Activated CD4-positive, alpha-beta T cell treated with anti-CD3 and anti-CD28 coated beads, Interleukin-2, Interleukin-6, amounts not matched to agents 100 ng/mL and 50 ng/mL, durations not matched to agents 16 hours and 8 hours (primary cell): ENCODE measurements around the gene ICAM5.
A peak's percentile ranks its signal among the peaks of the same experiment; 100 is the strongest.
"Not testable (repeated sequence)": the region's sequence is repeated elsewhere in the genome, so short reads cannot be mapped to it uniquely, and the experiment has no call there.

Experiments used
- DNase-seq: peaks from one replicate; pipeline ENCODE4 v3.0.0-alpha.2; 2020

Gene ICAM5

DNA sequence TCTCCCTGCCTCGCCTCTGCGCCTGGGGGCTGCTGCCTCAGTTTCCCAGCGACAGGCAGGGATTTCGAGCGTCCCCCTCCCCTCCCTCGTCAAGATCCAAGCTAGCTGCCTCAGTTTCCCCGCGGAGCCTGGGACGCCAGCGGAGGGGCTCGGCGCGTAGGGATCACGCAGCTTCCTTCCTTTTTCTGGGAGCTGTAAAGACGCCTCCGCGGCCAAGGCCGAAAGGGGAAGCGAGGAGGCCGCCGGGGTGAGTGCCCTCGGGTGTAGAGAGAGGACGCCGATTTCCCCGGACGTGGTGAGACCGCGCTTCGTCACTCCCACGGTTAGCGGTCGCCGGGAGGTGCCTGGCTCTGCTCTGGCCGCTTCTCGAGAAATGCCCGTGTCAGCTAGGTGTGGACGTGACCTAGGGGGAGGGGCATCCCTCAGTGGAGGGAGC is 19.6 kb upstream of the ICAM5 start:
- DNase-seq = peak; percentile 87

- DNase-seq = peak; percentile 91
Observed at GRCh38 chr19:10270616-10271394, 18.9 kb upstream of the ICAM5 start, which contains the start of gene ICAM1. Gene ICAM1, plus strand, starts transcription at chr19:10271120. Its CDS starts 40 bp downstream, at chr19:10271160.

DNA sequence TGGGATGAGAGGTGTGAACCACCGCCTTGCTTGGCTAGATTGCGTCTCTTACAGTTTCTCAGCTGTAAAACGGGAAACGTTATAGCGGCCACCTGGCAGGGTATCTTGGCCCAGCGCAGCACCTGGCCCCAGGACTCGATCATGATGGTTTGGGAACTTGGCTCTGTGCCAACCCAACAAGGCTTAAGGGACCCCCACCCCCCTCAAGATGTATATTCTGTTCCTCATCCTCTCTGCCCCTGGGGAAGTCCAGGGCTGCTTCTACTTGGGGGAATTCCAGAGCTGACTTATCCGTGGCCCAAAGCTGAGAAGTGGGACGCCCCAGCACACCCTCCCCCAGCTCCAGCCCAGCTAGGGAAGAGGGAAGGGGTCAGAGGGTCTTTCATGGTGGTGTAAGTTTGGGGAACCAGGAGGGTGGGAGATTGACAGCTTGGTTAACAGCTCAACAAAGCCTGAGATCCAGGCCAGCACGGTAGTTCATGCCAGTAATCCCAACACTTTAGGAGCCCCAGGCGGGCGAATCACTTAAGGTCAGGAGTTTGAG is 18.1 kb upstream of the ICAM5 start:
- peak; percentile 53 for DNase-seq

DNA sequence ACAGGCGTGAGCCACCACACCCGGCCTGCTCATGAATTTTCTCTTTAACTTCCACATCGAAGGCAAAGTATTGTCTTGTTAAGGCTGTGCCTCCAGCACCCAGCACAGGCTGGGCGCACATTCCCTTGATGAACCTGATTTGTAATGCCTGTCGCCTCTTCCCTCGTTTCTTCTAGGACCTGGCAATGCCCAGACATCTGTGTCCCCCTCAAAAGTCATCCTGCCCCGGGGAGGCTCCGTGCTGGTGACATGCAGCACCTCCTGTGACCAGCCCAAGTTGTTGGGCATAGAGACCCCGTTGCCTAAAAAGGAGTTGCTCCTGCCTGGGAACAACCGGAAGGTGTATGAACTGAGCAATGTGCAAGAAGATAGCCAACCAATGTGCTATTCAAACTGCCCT is 15.2 kb upstream of the ICAM5 start:
- DNase-seq = no peak

- no peak for DNase-seq
Observed at GRCh38 chr19:10277795-10278589, 11.8 kb upstream of the ICAM5 start.

DNA sequence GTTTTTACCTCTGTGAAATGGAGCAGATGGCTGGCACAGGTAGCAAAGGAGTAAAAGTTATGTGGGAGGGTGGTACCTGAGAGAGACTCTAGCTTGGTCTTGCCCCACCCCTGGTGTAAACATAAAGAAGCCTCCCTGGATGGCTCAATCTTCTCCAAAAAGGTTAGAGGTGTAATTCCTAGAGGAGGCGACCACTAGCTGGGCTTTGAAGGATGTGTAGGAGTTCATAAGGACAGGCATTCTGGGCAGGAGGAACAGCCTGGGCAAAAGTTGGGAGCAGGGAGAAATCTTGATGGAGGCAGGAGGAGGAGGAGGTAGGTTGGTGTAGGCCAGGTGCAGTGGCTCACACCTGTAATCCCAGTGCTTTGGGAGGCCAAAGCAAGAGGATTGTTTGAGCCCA is 10.8 kb upstream of the ICAM5 start:
- no peak for DNase-seq

DNA sequence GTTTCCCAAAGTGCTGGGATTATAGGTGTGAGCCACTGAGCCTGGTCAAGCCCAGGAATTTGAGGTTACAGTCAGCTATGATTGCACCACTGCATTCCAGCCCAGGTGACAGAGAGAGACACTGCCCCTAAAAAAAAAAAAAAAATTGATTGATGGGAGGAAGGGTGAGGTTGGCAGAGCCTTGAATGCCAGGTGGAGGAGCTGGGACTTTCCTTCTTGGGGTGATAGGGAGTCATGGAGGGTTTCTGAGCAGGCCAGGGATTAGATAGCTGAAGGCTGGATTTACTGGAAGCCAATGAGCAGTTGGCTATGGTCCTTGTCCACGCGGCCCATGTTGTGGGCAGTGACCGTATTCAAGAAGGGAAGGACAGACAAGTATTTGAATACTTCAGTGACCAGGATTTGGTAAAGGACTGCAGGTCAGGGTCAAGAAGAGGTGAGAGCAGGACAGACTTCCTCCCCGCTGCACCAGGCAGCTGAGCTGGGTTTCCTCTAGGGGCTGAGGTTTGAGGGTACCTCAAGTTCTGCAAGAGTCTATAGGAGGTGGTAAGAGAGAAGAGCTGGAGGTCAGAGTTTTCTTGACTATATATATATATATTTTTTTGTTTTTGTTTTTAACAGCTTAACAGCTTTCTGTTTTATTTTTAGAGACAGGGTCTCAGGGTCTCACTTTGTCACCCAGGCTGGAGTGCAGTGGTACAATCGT is 9.9 kb upstream of the ICAM5 start:
- no peak for DNase-seq

GRCh38 chr19:10282043-10282442 is 7.7 kb upstream of the ICAM5 start:
- not testable (repeated sequence) for DNase-seq

DNA sequence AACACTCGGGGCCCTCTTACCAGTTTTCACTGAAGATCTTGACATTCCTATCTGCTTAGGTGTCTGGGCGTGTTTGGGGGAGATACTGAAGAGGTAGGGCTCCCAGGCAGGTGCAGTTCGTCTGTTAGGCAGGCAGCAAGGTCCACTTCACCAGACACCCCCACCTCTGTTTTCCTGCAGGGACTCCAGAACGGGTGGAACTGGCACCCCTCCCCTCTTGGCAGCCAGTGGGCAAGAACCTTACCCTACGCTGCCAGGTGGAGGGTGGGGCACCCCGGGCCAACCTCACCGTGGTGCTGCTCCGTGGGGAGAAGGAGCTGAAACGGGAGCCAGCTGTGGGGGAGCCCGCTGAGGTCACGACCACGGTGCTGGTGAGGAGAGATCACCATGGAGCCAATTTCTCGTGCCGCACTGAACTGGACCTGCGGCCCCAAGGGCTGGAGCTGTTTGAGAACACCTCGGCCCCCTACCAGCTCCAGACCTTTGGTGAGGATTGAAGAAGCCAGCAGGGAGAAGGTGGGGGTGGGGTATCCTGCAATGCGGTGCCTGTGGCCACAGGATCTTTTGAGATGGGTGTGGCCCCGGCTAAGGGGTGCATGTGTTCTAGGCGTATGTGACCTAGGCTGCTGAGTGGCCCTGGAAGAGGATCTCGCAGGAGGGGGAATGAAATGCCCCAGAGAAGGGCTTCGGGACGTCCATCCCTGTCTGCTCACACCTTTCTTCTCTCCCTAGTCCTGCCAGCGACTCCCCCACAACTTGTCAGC is 6.3 kb upstream of the ICAM5 start:
- no peak for DNase-seq

DNA sequence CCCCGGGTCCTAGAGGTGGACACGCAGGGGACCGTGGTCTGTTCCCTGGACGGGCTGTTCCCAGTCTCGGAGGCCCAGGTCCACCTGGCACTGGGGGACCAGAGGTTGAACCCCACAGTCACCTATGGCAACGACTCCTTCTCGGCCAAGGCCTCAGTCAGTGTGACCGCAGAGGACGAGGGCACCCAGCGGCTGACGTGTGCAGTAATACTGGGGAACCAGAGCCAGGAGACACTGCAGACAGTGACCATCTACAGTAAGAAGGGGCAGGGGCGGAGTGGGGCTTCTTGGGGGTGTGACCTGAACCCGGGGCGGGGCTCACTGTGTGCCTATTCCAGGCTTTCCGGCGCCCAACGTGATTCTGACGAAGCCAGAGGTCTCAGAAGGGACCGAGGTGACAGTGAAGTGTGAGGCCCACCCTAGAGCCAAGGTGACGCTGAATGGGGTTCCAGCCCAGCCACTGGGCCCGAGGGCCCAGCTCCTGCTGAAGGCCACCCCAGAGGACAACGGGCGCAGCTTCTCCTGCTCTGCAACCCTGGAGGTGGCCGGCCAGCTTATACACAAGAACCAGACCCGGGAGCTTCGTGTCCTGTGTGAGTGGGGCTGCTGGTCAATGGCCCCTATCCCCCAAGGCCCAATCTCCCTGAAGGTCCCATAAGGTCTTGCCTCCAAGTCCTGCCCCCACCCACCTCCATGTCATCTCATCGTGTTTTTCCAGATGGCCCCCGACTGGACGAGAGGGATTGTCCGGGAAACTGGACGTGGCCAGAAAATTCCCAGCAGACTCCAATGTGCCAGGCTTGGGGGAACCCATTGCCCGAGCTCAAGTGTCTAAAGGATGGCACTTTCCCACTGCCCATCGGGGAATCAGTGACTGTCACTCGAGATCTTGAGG is 5.4 kb upstream of the ICAM5 start:
- no peak for DNase-seq

DNA sequence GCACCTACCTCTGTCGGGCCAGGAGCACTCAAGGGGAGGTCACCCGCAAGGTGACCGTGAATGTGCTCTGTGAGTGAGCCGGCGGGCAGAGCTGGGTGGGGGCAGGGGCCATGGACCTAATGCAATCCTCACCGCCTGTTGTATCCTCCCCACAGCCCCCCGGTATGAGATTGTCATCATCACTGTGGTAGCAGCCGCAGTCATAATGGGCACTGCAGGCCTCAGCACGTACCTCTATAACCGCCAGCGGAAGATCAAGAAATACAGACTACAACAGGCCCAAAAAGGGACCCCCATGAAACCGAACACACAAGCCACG is 4.8 kb upstream of the ICAM5 start:
- DNase-seq = no peak

GRCh38 chr19:10285393-10285792 is 4.4 kb upstream of the ICAM5 start:
- DNase-seq = no peak

DNA sequence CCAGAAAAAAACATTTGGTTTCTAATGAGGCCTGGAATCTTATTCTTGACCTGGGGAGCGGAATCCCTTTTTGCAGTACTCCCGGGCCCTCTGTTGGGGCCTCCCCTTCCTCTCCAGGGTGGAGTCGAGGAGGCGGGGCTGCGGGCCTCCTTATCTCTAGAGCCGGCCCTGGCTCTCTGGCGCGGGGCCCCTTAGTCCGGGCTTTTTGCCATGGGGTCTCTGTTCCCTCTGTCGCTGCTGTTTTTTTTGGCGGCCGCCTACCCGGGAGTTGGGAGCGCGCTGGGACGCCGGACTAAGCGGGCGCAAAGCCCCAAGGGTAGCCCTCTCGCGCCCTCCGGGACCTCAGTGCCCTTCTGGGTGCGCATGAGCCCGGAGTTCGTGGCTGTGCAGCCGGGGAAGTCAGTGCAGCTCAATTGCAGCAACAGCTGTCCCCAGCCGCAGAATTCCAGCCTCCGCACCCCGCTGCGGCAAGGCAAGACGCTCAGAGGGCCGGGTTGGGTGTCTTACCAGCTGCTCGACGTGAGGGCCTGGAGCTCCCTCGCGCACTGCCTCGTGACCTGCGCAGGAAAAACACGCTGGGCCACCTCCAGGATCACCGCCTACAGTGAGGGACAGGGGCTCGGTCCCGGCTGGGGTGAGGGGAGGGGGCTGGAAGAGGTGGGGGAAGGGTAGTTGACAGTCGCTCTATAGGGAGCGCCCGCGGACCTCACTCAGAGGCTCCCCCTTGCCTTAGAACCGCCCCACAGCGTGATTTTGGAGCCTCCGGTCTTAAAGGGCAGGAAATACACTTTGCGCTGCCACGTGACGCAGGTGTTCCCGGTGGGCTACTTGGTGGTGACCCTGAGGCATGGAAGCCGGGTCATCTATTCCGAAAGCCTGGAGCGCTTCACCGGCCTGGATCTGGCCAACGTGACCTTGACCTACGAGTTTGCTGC is 2.7 kb upstream of the ICAM5 start, which contains the start of gene ICAM4:
Gene ICAM4 (plus strand): TSS at position 153 of the 935 bp plus-strand sequence. CDS start 58 bp downstream, at position 211.
- DNase-seq = peak; percentile 55

GRCh38 chr19:10288662-10289166 is 1.0 kb upstream of the ICAM5 start:
- peak; percentile 66 for DNase-seq

DNA sequence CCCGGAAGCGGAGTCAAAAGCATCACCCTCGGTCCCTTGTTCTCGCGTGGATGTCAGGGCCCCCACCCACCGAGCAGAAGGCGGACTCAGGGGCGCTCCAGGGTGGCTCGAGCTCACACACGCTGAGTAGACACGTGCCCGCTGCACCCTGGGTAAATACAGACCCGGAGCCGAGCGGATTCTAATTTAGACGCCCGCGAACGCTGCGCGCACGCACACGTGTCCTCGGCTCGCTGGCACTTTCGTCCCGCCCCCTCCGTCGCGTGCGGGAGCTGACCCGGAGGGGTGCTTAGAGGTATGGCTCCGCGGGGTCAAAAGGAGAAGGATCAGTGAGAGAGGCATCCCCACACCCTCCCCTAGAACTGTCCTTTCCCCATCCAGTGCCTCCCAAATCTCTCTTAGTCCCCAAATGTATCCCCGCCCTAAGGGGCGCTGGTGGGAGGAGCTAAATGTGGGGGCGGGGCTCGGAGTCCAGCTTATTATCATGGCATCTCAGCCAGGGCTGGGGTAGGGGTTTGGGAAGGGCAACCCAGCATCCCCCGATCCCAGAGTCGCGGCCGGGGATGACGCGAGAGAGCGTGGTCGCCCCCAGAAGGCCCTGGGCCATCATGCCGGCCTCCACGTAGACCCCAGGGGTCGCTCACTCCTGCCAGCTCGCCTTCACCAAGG is 451 bp upstream of the ICAM5 start:
- peak; percentile 78 for DNase-seq

DNA sequence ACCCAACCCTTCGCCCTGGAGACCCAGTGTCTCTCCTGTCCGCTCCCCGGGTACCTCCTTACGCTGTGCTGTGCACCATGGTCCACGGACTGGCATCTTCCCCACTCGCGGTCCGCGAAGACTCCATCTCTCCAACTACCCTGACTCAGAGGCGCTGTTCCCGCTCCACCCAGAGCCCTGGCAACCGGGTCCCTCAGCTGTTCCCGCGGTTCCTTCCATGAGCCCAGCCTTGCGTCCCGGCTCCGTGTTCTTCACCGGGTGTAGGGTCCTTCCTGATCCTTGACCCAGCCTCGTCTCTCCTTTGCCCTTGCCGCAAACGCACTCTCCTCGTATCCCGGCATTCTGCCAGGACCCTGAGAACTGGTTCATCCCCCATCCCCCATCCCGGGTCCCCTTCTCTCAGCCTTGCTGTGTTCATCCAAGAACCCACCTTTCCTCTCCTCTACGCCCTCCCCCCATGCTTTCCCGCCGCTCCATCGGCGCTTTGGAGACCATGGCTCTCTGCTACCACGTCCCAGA is 664 bp downstream of the ICAM5 start:
- no peak for DNase-seq

DNA sequence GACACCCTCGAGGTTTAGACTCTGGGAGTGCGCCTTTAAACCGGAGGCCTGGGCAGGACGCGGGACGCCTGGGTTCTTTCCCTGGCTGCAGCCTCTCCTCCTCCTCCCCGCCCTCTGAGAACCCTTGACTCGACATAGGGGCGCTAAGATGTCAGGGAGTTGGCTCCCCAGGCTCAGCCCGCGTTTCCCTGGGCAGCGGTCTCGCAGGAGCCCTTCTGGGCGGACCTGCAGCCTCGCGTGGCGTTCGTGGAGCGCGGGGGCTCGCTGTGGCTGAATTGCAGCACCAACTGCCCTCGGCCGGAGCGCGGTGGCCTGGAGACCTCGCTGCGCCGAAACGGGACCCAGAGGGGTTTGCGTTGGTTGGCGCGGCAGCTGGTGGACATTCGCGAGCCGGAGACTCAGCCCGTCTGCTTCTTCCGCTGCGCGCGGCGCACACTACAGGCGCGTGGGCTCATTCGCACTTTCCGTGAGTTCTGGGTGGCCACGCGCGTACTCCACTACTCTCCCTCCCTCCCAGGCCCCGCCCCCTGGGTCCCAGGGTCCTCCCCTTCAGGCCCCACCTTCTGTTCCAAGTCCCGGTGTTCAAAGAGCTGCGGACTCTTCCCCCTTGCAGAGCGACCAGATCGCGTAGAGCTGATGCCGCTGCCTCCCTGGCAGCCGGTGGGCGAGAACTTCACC is 1.3 kb downstream of the ICAM5 start:
- DNase-seq = peak; percentile 65

DNA sequence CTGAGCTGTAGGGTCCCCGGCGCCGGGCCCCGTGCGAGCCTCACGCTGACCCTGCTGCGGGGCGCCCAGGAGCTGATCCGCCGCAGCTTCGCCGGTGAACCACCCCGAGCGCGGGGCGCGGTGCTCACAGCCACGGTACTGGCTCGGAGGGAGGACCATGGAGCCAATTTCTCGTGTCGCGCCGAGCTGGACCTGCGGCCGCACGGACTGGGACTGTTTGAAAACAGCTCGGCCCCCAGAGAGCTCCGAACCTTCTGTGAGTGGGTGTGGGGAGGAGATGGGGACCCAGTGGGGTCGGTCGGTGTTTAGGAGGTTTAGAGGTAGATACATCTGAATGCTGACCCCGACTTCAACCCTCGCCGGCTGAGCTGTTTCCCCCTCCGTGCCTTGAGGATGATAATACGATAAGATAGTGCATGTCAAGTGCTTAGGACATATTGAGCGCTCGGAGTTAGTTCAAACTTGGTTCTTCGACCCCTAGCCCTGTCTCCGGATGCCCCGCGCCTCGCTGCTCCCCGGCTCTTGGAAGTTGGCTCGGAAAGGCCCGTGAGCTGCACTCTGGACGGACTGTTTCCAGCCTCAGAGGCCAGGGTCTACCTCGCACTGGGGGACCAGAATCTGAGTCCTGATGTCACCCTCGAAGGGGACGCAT is 1.9 kb downstream of the ICAM5 start:
- DNase-seq = no peak
